BJ (cell line): ENCODE results near the gene GBX1. TPM values are rescaled to one million over a fixed set of nuclear protein-coding genes. Genes with fewer than 3 reads are reported as not detected.

Experiments used
- CTCF ChIA-PET: fragments of 350-600 bp; formaldehyde crosslinking; extraction: SDS; loops from one replicate; lab custom pipeline; 2021; ENCODE audit warnings: antibody characterized with exemption, inconsistent platforms; lab: Yijun Ruan, JAX
- POLR2A ChIA-PET: fragments of 300-600 bp; sonication (Branson Sonifier 250); formaldehyde crosslinking; extraction: SDS; loops from one replicate; lab custom pipeline; 2021; ENCODE audit warnings: antibody characterized with exemption; lab: Charles Lee
- DNase-seq: peaks from one replicate; pipeline ENCODE4 v3.0.0-alpha.2; 2011; ENCODE audit warnings: low read depth
- H3K27me3 ChIP-seq: 2 replicates; pipeline ENCODE4 v1.6.0; 2011; ENCODE audit warnings: low read length; ENCODE audit not compliant: control insufficient read depth, insufficient read depth
- H3K36me3 ChIP-seq: 2 replicates; pipeline ENCODE4 v1.5.1; 2011; ENCODE audit warnings: low read length; ENCODE audit not compliant: control insufficient read depth, insufficient read depth
- H3K4me3 ChIP-seq: 2 replicates; pipeline ENCODE4 v1.5.1; 2011; ENCODE audit warnings: low read depth, mild to moderate bottlenecking, control low read depth, low read length
- CTCF ChIP-seq: IDR thresholded peaks from 2 replicates; pipeline ENCODE4 v1.5.1; 2011; ENCODE audit warnings: low read depth, mild to moderate bottlenecking, control low read depth, inconsistent platforms, low read length, moderate library complexity; ENCODE audit not compliant: insufficient read depth
- polyA plus RNA-seq: library from polyadenylated mRNA; depleted of rRNA; stranded (reverse); fragments of >200 nt; gene quantifications from 2 replicates; pipeline ENCODE4 v1.2.3, GENCODE V29; 2011

Gene GBX1
- polyA plus RNA-seq, 1 experiment, result not detected

DNA sequence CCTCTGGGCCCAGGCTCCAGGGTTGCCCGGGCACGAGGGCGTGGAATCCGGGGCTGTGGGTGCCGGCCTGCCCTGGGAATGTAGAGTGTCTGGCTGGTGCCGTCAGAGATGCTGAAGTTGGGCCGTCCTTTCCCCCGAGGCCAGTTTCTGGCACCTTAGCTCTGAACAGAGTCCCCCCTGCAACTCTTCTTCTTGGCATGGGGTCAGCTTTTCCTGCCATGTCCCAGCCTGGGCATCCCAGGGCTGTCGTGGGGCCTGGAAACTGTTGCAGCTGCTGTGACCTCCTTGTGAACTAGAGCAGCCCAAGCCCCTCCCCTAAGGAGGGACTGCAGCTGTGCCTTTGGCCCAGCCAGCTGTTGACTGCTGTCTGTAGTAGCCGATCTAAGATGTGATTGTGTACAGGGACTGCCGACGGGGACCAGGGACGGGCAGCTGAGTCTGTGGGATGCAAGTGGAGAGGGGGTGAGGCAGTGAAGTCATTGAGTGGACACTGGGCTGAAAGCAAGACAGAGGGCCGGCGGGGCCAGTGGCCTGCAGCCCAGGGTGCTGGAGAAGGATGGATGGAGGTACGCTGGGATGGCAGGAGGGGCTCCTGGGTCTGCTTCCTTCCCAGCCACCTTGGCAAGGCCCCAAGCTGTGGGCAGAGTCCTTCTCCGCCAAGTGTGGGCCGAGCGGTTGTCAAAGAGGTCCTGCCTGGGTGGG, 35.8 kb downstream of the GBX1 start:
- no peak for DNase-seq
- CTCF ChIA-PET, result interaction anchor here (0.8 to 1.3 kb wide), 3 partner anchors 18 to 112 kb away, joined by 3 read pairs; no protein-coding TSS in a partner anchor
- H3K36me3 ChIP-seq, result peaks cover 54% of the 10 kb centered on the region
- POLR2A ChIA-PET, result no interaction called here
- H3K27me3 ChIP-seq, result no peaks in the 10 kb centered on the region
- no peak for TF ChIP-seq CTCF
- H3K4me3 ChIP-seq, result no peak overlapping the region

DNA sequence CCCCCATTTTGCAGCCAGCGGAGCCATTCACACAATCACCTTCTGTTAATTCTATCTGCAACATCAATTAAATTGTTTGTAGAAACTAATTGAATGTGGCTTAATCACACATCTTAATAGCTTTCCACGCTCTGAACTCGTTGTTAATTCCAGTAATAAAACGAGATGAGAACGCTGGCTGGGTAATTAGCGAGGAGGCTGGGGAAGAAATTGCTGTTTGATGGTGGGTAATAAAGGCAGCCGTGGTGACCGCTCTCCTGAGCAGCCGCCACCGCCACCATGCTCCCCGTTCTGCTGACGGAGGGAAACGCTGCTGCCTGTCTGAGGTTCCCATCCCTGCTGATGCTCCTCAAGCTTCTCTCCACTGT, 36.3 kb downstream of the GBX1 start:
- Histone ChIP-seq H3K4me3 (no peak overlapping the region), H3K36me3 (peaks cover 55% of the 10 kb centered on the region), H3K27me3 (no peaks in the 10 kb centered on the region)
- ChIA-PET CTCF (interaction anchor here (0.8 to 1.3 kb wide), 3 partner anchors 19 to 113 kb away, joined by 3 read pairs; no protein-coding TSS in a partner anchor), POLR2A (no interaction called here)
- DNase-seq, result no peak
- TF ChIP-seq CTCF, result no peak

GRCh38 chr7:151130741-151131157, 36.7 kb downstream of the GBX1 start:
- no peak for DNase-seq
- TF ChIP-seq CTCF, result no peak
- CTCF ChIA-PET, result interaction anchor here (1.3 to 1.6 kb wide), 4 partner anchors 19 to 118 kb away, joined by 3 to 4 read pairs (median 3); no protein-coding TSS in a partner anchor

GRCh38 chr7:151129960-151130591, 37.4 kb downstream of the GBX1 start:
- Histone ChIP-seq H3K27me3 (no peaks in the 10 kb centered on the region), H3K36me3 (peaks cover 48% of the 10 kb centered on the region), H3K4me3 (no peak overlapping the region)
- POLR2A ChIA-PET, result no interaction called here
- CTCF ChIA-PET, result interaction anchor here (1.4 to 1.6 kb wide), 2 partner anchors 42 to 117 kb away, joined by 3 to 4 read pairs; no protein-coding TSS in a partner anchor
- no peak for DNase-seq
- no peak for TF ChIP-seq CTCF

More at GRCh38 chr7:151130741-151131157, 36.7 kb downstream of the GBX1 start:
- POLR2A ChIA-PET, result no interaction called here
- Histone ChIP-seq H3K36me3 (peaks cover 52% of the 10 kb centered on the region), H3K4me3 (no peak overlapping the region), H3K27me3 (no peaks in the 10 kb centered on the region)

- peaks cover 45% of the 10 kb centered on the region for H3K36me3 ChIP-seq
- no peak overlapping the region for H3K4me3 ChIP-seq
- ChIA-PET CTCF (interaction anchor here (1.4 to 1.6 kb wide), 2 partner anchors 43 to 117 kb away, joined by 3 to 4 read pairs; no protein-coding TSS in a partner anchor), POLR2A (no interaction called here)
- no peak for DNase-seq
- TF ChIP-seq CTCF, result no peak
- no peaks in the 10 kb centered on the region for H3K27me3 ChIP-seq
These were observed 38.2 kb downstream of the GBX1 start for GRCh38 chr7:151129117-151129959.
